IPS-11a (cell line): ENCODE data around the gene DPYD.
"Not testable (repeated sequence)": the region's sequence is repeated elsewhere in the genome, so short reads cannot be mapped to it uniquely, and the experiment has no call there.

Experiments
- H3K4me3 ChIP-seq: one replicate; pipeline ENCODE4 v1.5.1; 2013; ENCODE audit warnings: low read depth, low read length, control low read depth

The DPYD gene

DNA sequence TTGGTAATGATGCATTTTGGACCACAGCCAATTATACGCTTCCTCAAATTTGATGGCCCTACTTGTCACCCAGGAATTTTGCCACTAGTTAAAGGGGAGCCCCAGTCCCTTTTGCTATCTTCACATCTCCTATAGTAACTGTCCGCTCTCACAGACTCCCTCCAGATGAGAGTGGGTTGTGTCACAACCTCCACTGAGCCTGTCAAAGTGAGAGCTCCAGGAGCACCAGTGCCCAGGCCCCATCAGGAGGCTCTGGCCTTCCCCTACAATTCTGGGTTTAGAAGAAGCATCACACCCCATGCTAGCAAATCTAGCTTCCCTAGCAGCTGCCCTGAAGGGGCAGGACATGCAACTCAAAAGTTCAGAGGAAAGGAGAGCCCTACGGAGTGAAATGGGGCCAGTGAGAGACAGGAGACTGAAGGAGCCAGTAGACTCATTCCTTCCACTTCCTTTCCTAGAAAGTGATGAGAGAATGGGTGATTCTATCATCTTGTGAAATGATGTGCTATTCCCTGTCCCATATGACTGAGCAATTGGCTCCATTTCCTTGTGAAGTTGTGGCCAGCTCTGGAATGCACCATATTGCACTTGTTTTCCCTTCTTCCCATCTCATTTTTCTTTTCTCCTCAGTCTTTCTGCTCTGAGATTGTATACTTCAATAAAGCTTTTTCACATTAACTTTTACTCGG is 541.3 kb downstream of the DPYD start:
- no peak overlapping the region for H3K4me3 ChIP-seq

DNA sequence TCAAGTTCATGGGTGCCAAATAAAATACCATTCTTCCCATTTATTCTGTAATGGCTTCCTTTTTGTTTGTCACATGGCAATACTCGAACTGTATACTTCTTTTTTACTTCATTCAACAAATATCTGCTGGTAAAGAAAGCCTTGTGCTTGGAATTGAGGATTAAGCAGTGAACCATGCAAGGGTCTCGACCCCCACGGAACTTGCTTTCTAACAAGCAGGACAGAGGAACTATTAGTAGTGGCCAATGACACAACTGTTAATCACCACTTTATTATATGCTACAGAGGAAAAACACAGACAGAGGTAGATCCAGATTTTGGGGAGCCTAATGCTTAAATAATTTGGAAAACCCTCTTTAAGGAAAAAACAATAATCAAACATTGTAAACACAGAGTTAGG is 542.2 kb downstream of the DPYD start:
- H3K4me3 ChIP-seq = no peak overlapping the region

DNA sequence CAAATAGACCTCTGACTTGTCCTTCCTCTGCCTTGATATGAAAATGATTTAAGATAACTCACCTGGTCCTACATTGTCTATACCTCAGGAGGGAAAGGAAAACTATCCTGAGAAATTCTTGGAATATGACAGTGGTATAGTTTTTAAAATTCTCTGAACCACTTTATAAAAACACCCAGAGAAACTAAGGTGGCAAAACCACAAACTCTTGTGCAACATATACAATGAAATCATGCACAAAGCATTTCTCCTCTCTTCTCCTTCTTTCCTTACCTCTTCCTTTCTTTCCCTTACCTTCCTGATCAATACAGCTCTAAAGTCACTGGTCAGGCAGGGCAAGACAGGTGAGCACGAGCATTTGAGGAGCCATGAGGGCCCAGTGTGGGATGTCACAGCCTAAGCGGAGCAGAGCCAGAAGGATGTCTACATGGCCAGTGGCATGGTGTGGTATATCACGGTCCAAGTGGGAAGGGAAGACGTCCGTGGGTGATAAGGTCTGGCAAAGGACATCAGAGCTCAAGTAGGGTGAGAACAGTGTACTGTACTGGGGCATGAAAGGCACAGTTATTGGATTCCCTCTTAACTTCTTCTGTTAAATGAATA is 543.3 kb downstream of the DPYD start:
- no peak overlapping the region for H3K4me3 ChIP-seq

DNA sequence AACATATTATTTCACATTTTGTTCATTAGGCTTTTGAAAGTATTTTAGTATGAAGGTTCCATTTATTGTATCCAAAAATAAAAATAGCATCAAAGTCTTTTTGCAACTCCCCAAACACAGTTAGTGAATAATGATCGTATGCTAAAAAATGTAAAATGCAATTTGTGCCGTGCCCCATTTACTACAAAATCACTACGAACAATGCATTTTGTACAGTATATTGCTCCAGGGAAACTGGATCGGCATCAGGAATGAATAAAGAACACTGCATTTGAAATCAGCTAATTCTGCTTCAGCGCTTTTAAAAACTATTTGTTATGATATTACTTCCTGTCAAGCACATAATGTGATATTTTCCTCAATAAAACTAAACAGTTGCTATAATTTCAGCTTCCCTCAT is 547.8 kb downstream of the DPYD start:
- no peak overlapping the region for H3K4me3 ChIP-seq

- H3K4me3 ChIP-seq = no peak overlapping the region
Observed at GRCh38 chr1:97372531-97372930, 548.3 kb downstream of the DPYD start.

- H3K4me3 ChIP-seq = no peak overlapping the region
Observed at GRCh38 chr1:97368296-97368695, 552.5 kb downstream of the DPYD start.

GRCh38 chr1:97366984-97367383 is 553.9 kb downstream of the DPYD start:
- no peak overlapping the region for H3K4me3 ChIP-seq

- no peak overlapping the region for H3K4me3 ChIP-seq
Observed at GRCh38 chr1:97365026-97365425, 555.8 kb downstream of the DPYD start.

DNA sequence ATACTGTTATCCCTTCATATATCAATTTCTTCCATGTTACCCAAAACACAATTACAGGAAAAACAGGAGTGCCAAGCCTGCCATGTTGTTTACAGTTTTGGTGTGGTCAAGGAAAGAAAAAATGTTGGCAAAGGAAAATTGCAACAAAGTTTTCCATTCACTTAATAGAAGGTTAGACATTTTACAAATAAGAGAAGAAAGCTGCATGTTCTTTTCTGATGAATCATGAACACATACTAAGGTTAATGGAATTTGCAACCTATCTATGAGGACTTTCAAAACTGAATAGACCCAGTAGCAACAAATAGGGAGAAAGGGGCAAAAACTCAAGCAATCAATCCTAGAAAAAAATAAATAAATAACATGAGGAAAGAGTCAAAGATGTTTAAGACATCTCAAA is 556.7 kb downstream of the DPYD start:
- H3K4me3 ChIP-seq = no peak overlapping the region

DNA sequence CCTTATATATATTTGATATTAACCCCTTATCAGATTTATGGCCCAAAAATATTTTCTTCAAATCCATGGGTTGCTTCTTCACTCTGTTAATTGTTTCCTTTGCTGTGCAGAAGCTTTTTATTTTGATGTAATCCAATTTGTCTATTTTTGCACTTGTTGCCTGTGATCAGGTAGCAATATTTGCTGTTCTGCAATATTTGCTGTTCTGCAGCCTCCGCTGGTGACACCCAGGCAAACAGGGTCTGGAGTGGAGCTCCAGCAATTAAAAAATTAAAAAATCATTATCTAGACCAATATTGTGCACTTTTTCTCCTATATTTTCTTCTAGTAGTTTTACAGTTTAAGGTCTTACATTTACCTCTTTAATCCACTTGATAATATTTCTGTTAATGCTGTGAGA is 564.5 kb downstream of the DPYD start:
- H3K4me3 ChIP-seq = no peak overlapping the region

DNA sequence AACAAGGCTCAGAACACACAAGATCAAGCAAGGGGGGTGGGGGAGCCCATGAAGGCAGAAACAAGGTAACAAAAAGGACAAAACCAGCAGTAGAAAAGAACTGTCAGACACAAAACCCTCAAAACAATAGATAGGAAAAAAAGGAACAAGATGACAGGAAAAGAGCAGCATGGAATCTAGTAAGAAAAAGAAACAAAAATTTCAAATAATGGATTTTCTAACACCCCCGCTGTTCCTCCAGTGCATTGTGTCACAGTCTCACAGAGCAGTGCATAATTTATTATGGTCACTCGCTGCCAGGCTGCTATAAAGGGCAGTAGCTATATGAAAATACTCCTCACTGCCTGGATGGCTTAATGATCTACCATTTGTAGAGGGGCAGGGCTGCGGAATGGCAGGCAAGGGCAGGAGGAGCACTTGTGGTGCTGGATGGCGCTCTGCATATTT is 567.9 kb downstream of the DPYD start:
- no peak overlapping the region for H3K4me3 ChIP-seq

GRCh38 chr1:97351846-97352245 is 569.0 kb downstream of the DPYD start:
- no peak overlapping the region for H3K4me3 ChIP-seq

- H3K4me3 ChIP-seq = no peak overlapping the region
Observed at GRCh38 chr1:97350662-97351061, 570.2 kb downstream of the DPYD start.

GRCh38 chr1:97350241-97350640 is 570.6 kb downstream of the DPYD start:
- H3K4me3 ChIP-seq = no peak overlapping the region

GRCh38 chr1:97349794-97350193 is 571.0 kb downstream of the DPYD start:
- not testable (repeated sequence) for H3K4me3 ChIP-seq

DNA sequence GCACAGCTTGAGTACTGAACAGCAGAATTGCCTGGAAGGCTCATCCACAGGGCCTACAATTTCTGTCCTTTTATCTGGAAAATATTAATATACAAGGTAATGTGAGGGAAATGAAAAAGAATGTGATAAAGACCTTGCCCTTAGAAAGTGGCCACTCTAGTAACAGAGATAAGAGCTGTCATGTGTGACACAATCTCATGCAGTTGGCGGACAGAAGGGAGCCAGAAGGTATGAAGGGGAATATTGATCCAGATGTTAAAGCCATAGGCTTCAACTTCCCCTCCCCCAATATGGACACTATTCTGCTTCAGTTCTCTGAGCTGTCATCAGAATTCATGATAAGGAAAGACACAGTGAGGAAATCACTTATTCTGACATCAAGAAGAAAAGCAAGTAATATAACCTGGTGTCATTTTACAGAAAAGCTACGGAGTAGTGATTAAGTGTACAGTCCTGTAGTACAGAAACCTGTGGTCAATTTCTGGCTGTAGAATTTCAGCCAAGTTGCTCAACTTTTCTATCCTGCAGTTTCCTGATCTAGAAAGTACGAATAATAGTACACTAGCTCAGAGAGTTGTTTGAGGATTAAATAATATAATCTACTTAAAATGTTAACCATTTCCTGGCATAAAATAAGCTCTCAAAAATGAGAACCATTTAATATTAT is 572.1 kb downstream of the DPYD start:
- no peak overlapping the region for H3K4me3 ChIP-seq

DNA sequence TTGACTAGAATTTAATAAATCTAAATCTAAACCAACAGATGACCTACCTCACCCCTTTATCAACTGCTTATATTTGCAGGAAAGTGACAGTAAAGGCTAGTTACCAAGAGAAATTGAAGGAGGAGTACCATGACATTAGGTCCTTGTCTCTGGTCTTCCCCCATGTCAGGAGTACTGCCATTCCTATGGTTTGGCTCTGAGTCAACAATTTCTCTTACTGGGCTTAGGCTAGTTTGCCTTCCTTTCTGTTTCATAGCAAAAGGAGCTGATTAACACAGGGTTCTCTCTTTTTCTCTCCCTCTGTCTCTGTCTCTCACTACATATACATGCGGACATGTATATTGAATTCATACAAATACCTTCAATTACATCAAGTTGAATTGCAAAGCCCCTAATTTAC is 579.9 kb downstream of the DPYD start:
- no peak overlapping the region for H3K4me3 ChIP-seq

GRCh38 chr1:97338347-97338746 is 582.5 kb downstream of the DPYD start:
- no peak overlapping the region for H3K4me3 ChIP-seq

DNA sequence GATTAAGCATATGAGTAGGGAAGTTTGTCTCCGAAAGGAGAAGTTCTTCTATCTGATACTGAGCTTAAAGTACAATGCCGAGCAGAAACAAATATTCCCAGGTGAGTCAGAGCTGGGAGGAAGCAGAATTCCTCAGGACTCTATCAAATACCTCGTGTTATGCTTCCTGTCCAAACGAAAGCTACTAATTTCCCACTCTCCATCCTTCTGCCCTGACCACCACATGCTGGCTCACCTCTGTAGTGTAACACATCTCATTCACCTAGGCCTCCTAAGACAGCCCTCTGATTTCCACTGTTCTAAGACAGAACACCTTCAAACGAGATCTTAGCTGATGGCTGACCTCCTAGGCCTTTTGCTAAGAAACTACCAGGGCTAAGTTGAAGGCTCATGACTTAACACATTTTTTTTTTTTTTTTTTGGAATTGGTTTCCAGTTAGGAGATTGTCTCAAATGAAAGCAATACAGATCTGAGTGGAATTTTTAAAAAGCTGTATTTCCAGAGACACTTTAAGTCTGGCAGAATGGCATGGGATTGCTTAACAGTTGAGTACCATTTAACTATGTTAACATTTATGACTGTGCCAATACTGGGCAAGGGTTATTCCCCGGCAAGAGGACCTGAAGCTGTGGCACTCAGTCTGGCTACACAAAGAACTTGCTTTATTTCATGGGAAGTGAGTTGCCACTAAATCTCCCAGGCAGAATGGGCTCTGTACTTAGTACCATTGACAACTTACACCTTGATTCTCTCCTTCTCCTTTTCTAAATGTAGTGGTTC is 583.4 kb downstream of the DPYD start:
- H3K4me3 ChIP-seq = no peak overlapping the region

- H3K4me3 ChIP-seq = no peak overlapping the region
Observed at GRCh38 chr1:97334454-97334853, 586.4 kb downstream of the DPYD start.

DNA sequence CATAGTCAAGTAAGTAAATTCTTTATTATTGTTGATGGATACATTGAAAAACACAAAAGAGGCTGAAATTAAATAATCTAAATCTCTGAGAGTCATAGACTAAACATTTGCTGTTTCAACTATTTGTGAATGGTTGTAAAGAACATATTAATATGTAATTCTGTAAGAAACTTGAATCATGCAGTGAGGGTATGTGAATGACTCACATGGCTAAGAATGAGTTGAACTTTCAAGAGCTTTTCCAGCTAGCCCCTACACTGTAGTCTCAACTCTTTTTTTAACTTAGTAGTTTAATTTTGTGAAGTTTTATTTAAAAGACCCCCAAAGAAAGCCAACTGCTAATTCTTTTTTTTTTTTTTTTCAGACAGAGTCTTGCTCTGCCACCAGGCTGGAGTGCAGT is 588.1 kb downstream of the DPYD start:
- H3K4me3 ChIP-seq = no peak overlapping the region

GRCh38 chr1:97331165-97331564 is 589.7 kb downstream of the DPYD start:
- H3K4me3 ChIP-seq = no peak overlapping the region
